Measurements from ENCODE around the gene PRSS53. TPM values are rescaled to one million over a fixed set of nuclear protein-coding genes. Genes with fewer than 3 reads are reported as not detected.

The PRSS53 gene
- total RNA-seq, 1 experiment from 2014 or later = 2.8 TPM

- no peaks in the 10 kb centered on the region for H3K27me3 Mint-ChIP-seq (ENCODE audit: low read depth)
- Histone ChIP-seq H2AFZ (ENCODE audit: low read length) (no peak overlapping the region), H2BK15ac (ENCODE audit: low read depth, low read length) (no peak overlapping the region), H4K5ac (ENCODE audit: insufficient read length, low read depth, low read length) (no peak overlapping the region), H3K9me3 (ENCODE audit: control insufficient read depth, low read depth, low read length) (no peaks in the 10 kb centered on the region), H2BK5ac (ENCODE audit: insufficient read length, low read length) (no peak overlapping the region), H4K20me1 (ENCODE audit: control insufficient read depth, insufficient read depth, insufficient read length) (no peaks in the 10 kb centered on the region), H3K4me2 (ENCODE audit: insufficient read depth, insufficient read length, low read length) (no peak overlapping the region), H4K8ac (replicated peaks; ENCODE audit: insufficient read length, low read depth, low read length) (no peak overlapping the region), H3K56ac (ENCODE audit: insufficient read length, low read depth, low read length) (no peak overlapping the region), H3K23me2 (ENCODE audit: insufficient read length, low read depth, low read length, poor library complexity, severe bottlenecking) (peaks cover 5% of the 10 kb centered on the region), H3K14ac (ENCODE audit: insufficient read depth, low read length) (no peak overlapping the region), H2BK20ac (ENCODE audit: low read depth, low read length, poor library complexity, severe bottlenecking) (no peak overlapping the region), H4K91ac (ENCODE audit: insufficient read length, low read depth, low read length) (no peak overlapping the region), H2BK120ac (ENCODE audit: low read depth, low read length, poor library complexity, severe bottlenecking) (no peak overlapping the region), H2AK5ac (ENCODE audit: insufficient read length, low read length) (no peak overlapping the region), H3K18ac (ENCODE audit: insufficient read length, low read depth, low read length) (no peak overlapping the region), H3K79me2 (ENCODE audit: insufficient read depth, low read length) (peaks cover 4% of the 10 kb centered on the region; the same call in 1 of the 2 replicates), H3K4ac (ENCODE audit: low read depth, low read length) (no peak overlapping the region), H3T11ph (ENCODE audit: low read length) (no peak overlapping the region), H2BK12ac (ENCODE audit: insufficient read length, low read depth, low read length) (no peak overlapping the region), H3K27me3 (ENCODE audit: insufficient read depth, low read length) (no peaks in the 10 kb centered on the region), H3K23ac (ENCODE audit: insufficient read length, low read depth, low read length) (no peak overlapping the region), H3K4me1 (ENCODE audit: insufficient read depth, low read length) (peaks cover 18% of the 10 kb centered on the region; the same call in 1 of the 2 replicates), H3K27ac (ENCODE audit: insufficient read length, low read depth, low read length) (no peak overlapping the region), H3K79me1 (ENCODE audit: insufficient read depth, low read depth, low read length, poor library complexity, severe bottlenecking) (peaks cover 5% of the 10 kb centered on the region), H3K9ac (ENCODE audit: extremely low read depth, insufficient read length, low read length) (no peak overlapping the region)
- no peak overlapping the region for H3K4me3 Mint-ChIP-seq
- TF ChIP-seq, protein P1, sequence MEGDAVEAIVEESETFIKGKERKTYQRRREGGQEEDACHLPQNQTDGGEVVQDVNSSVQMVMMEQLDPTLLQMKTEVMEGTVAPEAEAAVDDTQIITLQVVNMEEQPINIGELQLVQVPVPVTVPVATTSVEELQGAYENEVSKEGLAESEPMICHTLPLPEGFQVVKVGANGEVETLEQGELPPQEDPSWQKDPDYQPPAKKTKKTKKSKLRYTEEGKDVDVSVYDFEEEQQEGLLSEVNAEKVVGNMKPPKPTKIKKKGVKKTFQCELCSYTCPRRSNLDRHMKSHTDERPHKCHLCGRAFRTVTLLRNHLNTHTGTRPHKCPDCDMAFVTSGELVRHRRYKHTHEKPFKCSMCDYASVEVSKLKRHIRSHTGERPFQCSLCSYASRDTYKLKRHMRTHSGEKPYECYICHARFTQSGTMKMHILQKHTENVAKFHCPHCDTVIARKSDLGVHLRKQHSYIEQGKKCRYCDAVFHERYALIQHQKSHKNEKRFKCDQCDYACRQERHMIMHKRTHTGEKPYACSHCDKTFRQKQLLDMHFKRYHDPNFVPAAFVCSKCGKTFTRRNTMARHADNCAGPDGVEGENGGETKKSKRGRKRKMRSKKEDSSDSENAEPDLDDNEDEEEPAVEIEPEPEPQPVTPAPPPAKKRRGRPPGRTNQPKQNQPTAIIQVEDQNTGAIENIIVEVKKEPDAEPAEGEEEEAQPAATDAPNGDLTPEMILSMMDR (conservative IDR thresholded peaks at IDR 0.05) = no peak
- H3K36me3 Mint-ChIP-seq (ENCODE audit: insufficient read depth in 1 of 3, low read depth in 3 of 3) = peaks cover 27 to 44% (median 40%) of the 10 kb centered on the region in 3 experiments
- WGBS (ENCODE audit: extremely low coverage, insufficient read length, low lambda C conversion rate) = no CpG with 5 or more reads among the region's 20 CpGs
- H3K27ac Mint-ChIP-seq = peak overlapping the region in 2 of 3 experiments; percentile 74 to 88; a peak in 3 of 7 replicates
- no peak for DNase-seq
- peaks cover 45 to 53% of the 10 kb centered on the region in 2 experiments for H3K4me1 Mint-ChIP-seq
- no peaks in the 10 kb centered on the region; a peak in 1 of 5 replicates for H3K9me3 Mint-ChIP-seq
Measured at GRCh38 chr16:31132303-31132979, 43.7 kb upstream of the PRSS53 start.

Data from H9 (cell line).